Muscle of leg (tissue), 11 donors: ENCODE results near the gene PIEZO1. TPM values are rescaled to one million over a fixed set of nuclear protein-coding genes. Genes with fewer than 3 reads are reported as not detected.
"Not testable (repeated sequence)": the region's sequence is repeated elsewhere in the genome, so short reads cannot be mapped to it uniquely, and the experiment has no call there.

ENCODE experiments used
- DNase-seq: peaks from one replicate; pipeline ENCODE4 v3.0.0; 2013
- H3K27ac ChIP-seq: one replicate; pipeline ENCODE4 v1.5.1; 2013; ENCODE audit warnings: mild to moderate bottlenecking, low read length, control low read depth
- H3K27me3 ChIP-seq: one replicate; pipeline ENCODE4 v1.6.1; 2013; ENCODE audit warnings: low read length; ENCODE audit not compliant: control insufficient read depth, insufficient read depth
- H3K36me3 ChIP-seq: one replicate; pipeline ENCODE4 v1.6.1; 2013; ENCODE audit warnings: low read length; ENCODE audit not compliant: control insufficient read depth, insufficient read depth
- H3K4me1 ChIP-seq: one replicate; pipeline ENCODE4 v1.6.1; 2013; ENCODE audit warnings: low read length; ENCODE audit not compliant: control insufficient read depth, insufficient read depth
- H3K4me3 ChIP-seq: one replicate; pipeline ENCODE4 v1.5.1; 2013; ENCODE audit warnings: low read length, control low read depth
- H3K9me3 ChIP-seq: replicated peaks from 2 replicates; pipeline ENCODE4 v1.6.1; 2013; ENCODE audit warnings: low read depth, low read length; ENCODE audit not compliant: control insufficient read depth
- WGBS: methylation state at CpG from one replicate; pipeline ENCODE4 v1.1.5; 2013; ENCODE audit warnings: missing lambda C conversion rate; ENCODE audit not compliant: insufficient coverage; 5-methylcytosine and 5-hydroxymethylcytosine counted together
- polyA plus RNA-seq, 8 donors: library from polyadenylated mRNA; unstranded; fragments of 120-200 nt; gene quantifications; one replicate each; pipeline versions ENCODE4 v1.2.1 to v1.2.3, GENCODE V29; 2013; ENCODE audit warnings: inconsistent platforms in 1 of 8, low replicate concordance in 1 of 8; ENCODE audit not compliant: insufficient read length in 8 of 8, insufficient read depth in 1 of 8
- total RNA-seq: library from RNA; stranded (reverse); fragments of 120-200 nt; gene quantifications from one replicate; pipeline ENCODE4 v1.2.4, GENCODE V29; 2013

The PIEZO1 gene
- total and polyA plus RNA-seq, 9 donors = 48.6 to 75.6 (median 59.3) TPM

DNA sequence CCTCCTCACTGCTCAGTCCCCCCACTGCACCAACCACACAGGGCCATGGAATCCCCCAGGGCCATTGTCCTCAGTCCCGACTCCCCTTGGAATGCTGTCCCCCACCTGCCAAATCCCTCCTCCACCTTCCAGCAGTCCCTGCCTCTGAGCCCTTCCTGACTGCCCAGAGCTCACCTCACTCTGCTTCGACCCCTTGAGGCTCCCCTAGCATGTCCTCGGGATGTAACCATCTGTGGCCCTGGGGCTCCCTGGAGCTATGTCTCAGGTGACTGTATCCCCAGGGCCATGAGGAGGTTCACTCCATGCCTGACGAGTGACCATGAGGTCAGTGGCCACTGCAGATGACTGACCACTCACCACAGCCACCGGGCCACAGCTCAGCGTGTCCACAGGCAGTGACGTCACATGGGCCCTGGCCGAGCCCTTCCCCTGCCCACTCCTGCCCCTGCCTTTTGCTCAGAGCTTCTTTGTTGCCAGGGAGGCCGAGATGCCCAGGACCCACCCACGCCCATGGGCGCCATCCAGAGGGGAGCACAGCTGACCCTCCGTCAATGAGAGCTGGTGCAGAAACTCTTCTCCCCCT, 7.7 kb upstream of the PIEZO1 start:
- 79% methylated on average over 11 of the region's 12 CpGs for WGBS
- Histone ChIP-seq H3K27ac (no peak overlapping the region), H3K36me3 (no peaks in the 10 kb centered on the region), H3K4me1 (peaks cover 9% of the 10 kb centered on the region), H3K9me3 (no peaks in the 10 kb centered on the region), H3K27me3 (peaks cover 43% of the 10 kb centered on the region), H3K4me3 (no peak overlapping the region)
- DNase-seq = no peak

DNA sequence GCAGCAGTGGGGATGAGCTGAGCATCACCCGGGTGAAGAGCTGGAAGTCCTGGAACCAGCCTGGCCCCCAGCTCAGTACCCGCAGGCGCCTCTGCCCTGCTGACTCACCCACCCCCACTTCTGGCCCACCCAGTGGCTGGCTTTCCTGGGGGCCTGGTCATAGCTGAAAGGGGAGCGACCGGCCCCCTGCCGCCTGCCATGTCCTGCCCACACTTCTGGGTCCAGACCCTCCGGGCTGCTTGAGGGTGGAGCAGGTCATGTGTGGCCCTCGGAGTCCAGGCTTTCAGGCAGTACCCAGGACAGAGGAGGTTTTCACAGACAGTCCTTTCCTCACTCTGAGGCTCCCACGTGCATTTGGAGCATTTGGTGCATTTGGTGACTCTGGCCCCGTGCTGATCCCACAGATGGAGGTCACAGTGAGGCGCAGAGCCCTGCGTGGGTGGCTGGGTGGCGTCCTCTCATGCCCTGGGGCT, 7.1 kb upstream of the PIEZO1 start:
- Histone ChIP-seq H3K4me3 (no peak overlapping the region), H3K36me3 (no peaks in the 10 kb centered on the region), H3K27ac (no peak overlapping the region), H3K9me3 (no peaks in the 10 kb centered on the region), H3K27me3 (peaks cover 47% of the 10 kb centered on the region), H3K4me1 (peaks cover 9% of the 10 kb centered on the region)
- DNase-seq = no peak
- WGBS = 63% methylated on average over 9 of the region's 13 CpGs

- Histone ChIP-seq H3K9me3 (no peaks in the 10 kb centered on the region), H3K27me3 (peaks cover 49% of the 10 kb centered on the region), H3K4me3 (no peak overlapping the region), H3K4me1 (peaks cover 12% of the 10 kb centered on the region), H3K36me3 (no peaks in the 10 kb centered on the region), H3K27ac (no peak overlapping the region)
- no peak for DNase-seq
- 17% methylated on average over 18 of the region's 24 CpGs for WGBS
Measured at GRCh38 chr16:88790312-88791211, 5.5 kb upstream of the PIEZO1 start.

DNA sequence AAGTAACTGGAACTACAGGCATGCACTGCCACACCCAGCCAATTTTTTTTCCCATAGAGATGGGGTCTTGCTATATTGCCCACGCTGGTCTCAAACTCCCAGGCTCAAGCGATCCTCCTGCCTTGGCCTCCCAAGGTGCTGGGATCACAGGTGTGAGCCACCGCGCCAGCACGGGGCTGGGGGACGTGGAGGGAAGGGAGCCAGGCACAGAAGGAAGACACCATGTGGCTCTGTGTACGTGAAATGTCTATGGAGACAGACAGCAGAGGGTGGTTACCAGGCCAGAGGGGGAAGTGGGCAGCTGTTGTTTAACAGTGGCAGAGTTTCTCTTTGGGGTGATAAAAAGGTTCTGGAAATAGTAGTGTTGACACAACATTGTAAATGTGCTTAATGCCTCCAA, 4.6 kb upstream of the PIEZO1 start:
- no peak overlapping the region for H3K4me3 ChIP-seq
- H3K36me3 ChIP-seq = no peaks in the 10 kb centered on the region
- no peak for DNase-seq
- H3K9me3 ChIP-seq = no peaks in the 10 kb centered on the region
- peaks cover 47% of the 10 kb centered on the region for H3K27me3 ChIP-seq
- H3K4me1 ChIP-seq = peaks cover 13% of the 10 kb centered on the region
- no peak overlapping the region for H3K27ac ChIP-seq
- WGBS = 53% methylated on average over 7 of the region's 7 CpGs

- H3K27ac ChIP-seq, DNase-seq, H3K4me3 ChIP-seq, H3K36me3 ChIP-seq, H3K9me3 ChIP-seq: not testable (repeated sequence)
- Histone ChIP-seq H3K27me3 (peaks cover 47% of the 10 kb centered on the region), H3K4me1 (peaks cover 18% of the 10 kb centered on the region)
- 98% methylated on average over 5 of the region's 8 CpGs for WGBS
Measured at GRCh38 chr16:88788749-88789148, 3.7 kb upstream of the PIEZO1 start.

- Histone ChIP-seq H3K36me3 (no peaks in the 10 kb centered on the region), H3K27ac (no peak overlapping the region), H3K4me3 (no peak overlapping the region), H3K4me1 (peaks cover 27% of the 10 kb centered on the region), H3K9me3 (no peaks in the 10 kb centered on the region), H3K27me3 (peaks cover 37% of the 10 kb centered on the region)
- DNase-seq = no peak
- WGBS = 94% methylated on average over 4 of the region's 11 CpGs
Measured at GRCh38 chr16:88787579-88788314, 2.7 kb upstream of the PIEZO1 start.

GRCh38 chr16:88784856-88785105, 239 bp downstream of the PIEZO1 start:
- Histone ChIP-seq H3K4me1 (peaks cover 40% of the 10 kb centered on the region), H3K9me3 (no peaks in the 10 kb centered on the region), H3K27ac (no peak overlapping the region), H3K4me3 (peak overlapping the region; percentile 50), H3K36me3 (no peaks in the 10 kb centered on the region), H3K27me3 (peaks cover 28% of the 10 kb centered on the region)
- DNase-seq = no peak
- 0% methylated on average over 32 of the region's 32 CpGs for WGBS

GRCh38 chr16:88784074-88784855, 755 bp downstream of the PIEZO1 start:
- H3K4me3 ChIP-seq = peak overlapping the region; percentile 50
- no peaks in the 10 kb centered on the region for H3K9me3 ChIP-seq
- WGBS = 4% methylated on average over 69 of the region's 74 CpGs
- peak overlapping the region; percentile 74 for H3K27ac ChIP-seq
- peaks cover 33% of the 10 kb centered on the region for H3K27me3 ChIP-seq
- H3K36me3 ChIP-seq = no peaks in the 10 kb centered on the region
- H3K4me1 ChIP-seq = peaks cover 45% of the 10 kb centered on the region
- DNase-seq = peak; percentile 86

DNA sequence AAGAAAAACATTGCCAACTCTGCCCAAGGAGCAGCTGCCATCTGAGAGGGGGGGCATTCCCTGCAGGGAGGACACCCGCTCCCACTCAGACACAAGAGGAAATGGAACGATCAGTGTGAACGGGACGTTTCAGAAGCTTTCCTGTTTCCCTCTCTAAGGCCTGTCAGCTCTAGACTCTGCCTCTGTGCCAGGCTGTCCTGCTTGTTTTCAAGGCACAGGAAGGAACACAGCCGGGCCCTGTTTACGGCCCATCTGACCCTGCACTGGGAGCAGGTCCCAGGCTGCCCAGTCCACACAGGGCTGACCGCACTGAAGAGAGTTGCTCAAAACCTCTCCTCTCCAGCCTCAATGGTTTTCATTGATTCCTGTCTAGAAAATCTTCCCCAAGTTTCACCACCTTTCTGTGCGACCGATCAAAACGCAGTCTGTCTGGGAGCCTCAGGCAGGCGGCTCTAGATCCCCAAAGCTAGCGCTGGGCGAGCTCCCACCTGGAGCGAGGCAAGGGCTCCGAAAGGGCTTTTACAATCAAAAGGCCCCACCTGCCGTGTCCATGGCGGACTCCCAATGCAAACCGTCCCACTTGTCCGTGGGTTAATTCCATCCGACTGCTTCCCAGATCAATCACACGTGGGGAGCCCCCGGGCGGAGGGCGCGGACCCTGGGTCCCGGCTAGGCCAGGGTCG, 1.5 kb downstream of the PIEZO1 start:
- WGBS = 47% methylated on average over 18 of the region's 27 CpGs
- peaks cover 52% of the 10 kb centered on the region for H3K4me1 ChIP-seq
- H3K9me3 ChIP-seq = no peaks in the 10 kb centered on the region
- peaks cover 39% of the 10 kb centered on the region for H3K27me3 ChIP-seq
- DNase-seq = peak; percentile 58
- H3K4me3 ChIP-seq = peak overlapping the region; percentile 50
- H3K27ac ChIP-seq = peak overlapping the region; percentile 74
- H3K36me3 ChIP-seq = no peaks in the 10 kb centered on the region
